ENCODE measurements around the gene IER5L. TPM values are rescaled to one million over a fixed set of nuclear protein-coding genes. Genes with fewer than 3 reads are reported as not detected.

IER5L gene
- total RNA-seq, 1 donor from 2014 or later: 36.0 TPM

DNA sequence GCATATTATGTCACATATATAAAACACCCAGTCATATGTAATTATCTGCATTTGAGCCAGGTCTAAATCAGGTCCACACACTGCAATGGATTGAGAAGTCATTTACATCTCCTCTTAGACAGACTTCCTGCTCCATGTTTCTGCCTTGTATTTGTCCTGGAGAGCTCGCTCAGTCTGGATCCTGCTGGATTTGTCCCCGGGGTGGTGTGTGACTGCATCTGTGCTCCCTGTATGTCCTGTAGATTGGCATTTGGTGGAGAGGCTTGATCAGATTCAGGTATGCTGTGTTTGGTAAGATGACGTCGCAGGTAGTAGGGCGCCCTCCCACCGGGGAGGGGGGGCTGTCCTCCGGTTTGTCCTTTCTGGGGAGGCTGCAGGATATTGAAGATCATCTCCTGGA, 33.6 kb upstream of the IER5L start:
- no peaks in the 10 kb centered on the region for H3K36me3 Mint-ChIP-seq (ENCODE audit: unreplicated experiment)
- DNase-seq: peak; percentile 65
- no peak overlapping the region for H3K27ac Mint-ChIP-seq (ENCODE audit: unreplicated experiment)
- TF ChIP-seq, protein P1, sequence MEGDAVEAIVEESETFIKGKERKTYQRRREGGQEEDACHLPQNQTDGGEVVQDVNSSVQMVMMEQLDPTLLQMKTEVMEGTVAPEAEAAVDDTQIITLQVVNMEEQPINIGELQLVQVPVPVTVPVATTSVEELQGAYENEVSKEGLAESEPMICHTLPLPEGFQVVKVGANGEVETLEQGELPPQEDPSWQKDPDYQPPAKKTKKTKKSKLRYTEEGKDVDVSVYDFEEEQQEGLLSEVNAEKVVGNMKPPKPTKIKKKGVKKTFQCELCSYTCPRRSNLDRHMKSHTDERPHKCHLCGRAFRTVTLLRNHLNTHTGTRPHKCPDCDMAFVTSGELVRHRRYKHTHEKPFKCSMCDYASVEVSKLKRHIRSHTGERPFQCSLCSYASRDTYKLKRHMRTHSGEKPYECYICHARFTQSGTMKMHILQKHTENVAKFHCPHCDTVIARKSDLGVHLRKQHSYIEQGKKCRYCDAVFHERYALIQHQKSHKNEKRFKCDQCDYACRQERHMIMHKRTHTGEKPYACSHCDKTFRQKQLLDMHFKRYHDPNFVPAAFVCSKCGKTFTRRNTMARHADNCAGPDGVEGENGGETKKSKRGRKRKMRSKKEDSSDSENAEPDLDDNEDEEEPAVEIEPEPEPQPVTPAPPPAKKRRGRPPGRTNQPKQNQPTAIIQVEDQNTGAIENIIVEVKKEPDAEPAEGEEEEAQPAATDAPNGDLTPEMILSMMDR (IDR thresholded peaks at IDR 0.05; ENCODE audit: partially characterized antibody, unreplicated experiment): no peak
- peaks cover 6% of the 10 kb centered on the region for H3K4me1 Mint-ChIP-seq (ENCODE audit: low read depth, unreplicated experiment)
- H3K9me3 Mint-ChIP-seq (ENCODE audit: unreplicated experiment): peaks cover 2% of the 10 kb centered on the region
- no peak overlapping the region for H3K4me3 Mint-ChIP-seq (ENCODE audit: unreplicated experiment)
- peaks cover 2% of the 10 kb centered on the region for H3K27me3 Mint-ChIP-seq (ENCODE audit: unreplicated experiment)

DNA sequence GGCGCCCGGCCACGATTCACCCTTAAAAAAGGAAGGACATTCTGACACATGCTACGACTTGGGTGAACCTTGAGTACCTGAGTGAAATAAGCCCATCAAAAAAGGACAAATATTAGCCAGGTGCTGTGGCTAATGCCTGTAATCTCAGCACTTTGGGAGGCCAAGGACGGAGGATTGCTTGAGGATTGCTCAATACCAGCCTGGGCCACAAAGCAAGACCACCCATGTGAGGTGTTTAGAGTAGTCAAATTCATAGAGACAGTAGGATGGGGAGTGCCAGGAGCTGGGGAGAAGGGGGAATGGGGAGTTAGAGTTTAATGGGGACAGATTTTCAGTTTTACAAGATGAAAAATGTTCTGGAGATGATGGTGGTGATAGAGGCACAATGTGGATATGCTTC, 32.1 kb upstream of the IER5L start:
- Mint-ChIP-seq H3K27me3 (ENCODE audit: unreplicated experiment) (no peaks in the 10 kb centered on the region), H3K4me1 (ENCODE audit: low read depth, unreplicated experiment) (peaks cover 6% of the 10 kb centered on the region), H3K4me3 (ENCODE audit: unreplicated experiment) (no peak overlapping the region), H3K36me3 (ENCODE audit: unreplicated experiment) (no peaks in the 10 kb centered on the region), H3K27ac (ENCODE audit: unreplicated experiment) (no peak overlapping the region), H3K9me3 (ENCODE audit: unreplicated experiment) (no peaks in the 10 kb centered on the region)
- DNase-seq: no peak
- TF ChIP-seq, protein P1 (IDR thresholded peaks at IDR 0.05; ENCODE audit: partially characterized antibody, unreplicated experiment): no peak

DNA sequence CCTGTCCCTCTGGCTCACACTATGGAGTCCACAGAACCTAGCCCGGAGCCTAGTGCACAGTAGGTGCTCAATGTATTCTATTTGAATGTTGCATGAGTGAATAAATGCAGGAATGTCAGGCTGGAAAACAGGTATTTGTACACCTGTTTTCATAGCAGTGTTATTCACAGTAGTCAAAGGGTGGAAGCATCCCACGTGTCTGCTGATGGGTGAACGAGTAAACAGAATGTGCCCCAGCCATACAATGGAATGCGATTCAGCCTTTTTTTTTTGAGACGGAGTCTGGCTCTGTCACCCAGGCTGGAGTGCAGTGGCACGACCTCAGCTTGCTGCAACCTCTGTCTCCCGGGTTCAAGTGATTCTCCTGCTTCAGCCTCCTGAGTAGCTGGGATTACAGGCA, 31.5 kb upstream of the IER5L start:
- H3K9me3 Mint-ChIP-seq (ENCODE audit: unreplicated experiment): no peaks in the 10 kb centered on the region
- no peaks in the 10 kb centered on the region for H3K36me3 Mint-ChIP-seq (ENCODE audit: unreplicated experiment)
- TF ChIP-seq, protein P1 (IDR thresholded peaks at IDR 0.05; ENCODE audit: partially characterized antibody, unreplicated experiment): no peak
- no peaks in the 10 kb centered on the region for H3K27me3 Mint-ChIP-seq (ENCODE audit: unreplicated experiment)
- H3K4me3 Mint-ChIP-seq (ENCODE audit: unreplicated experiment): no peak overlapping the region
- H3K27ac Mint-ChIP-seq (ENCODE audit: unreplicated experiment): no peak overlapping the region
- peaks cover 6% of the 10 kb centered on the region for H3K4me1 Mint-ChIP-seq (ENCODE audit: low read depth, unreplicated experiment)
- DNase-seq: no peak

DNA sequence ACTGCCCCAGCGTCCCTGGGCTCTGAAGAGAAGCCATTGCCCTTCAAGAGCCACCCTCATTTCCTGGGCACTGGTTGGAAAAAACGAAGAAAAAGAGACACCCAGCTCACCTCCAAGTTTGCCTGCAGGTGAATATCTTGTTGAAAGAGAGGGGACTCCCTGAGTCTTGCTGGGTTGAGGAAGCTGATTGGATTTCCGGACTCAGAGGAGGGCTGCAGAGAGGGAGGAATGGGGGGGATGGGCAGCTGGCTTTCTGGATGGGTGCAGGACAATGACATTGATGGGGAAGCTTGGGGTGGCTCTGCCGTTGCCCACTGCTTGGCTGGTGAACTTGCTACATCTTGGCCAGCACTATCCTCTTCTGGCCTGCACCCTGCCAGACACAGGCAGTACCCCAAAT, 31.0 kb upstream of the IER5L start:
- Mint-ChIP-seq H3K4me1 (ENCODE audit: low read depth, unreplicated experiment) (peaks cover 6% of the 10 kb centered on the region), H3K36me3 (ENCODE audit: unreplicated experiment) (no peaks in the 10 kb centered on the region), H3K27ac (ENCODE audit: unreplicated experiment) (no peak overlapping the region), H3K4me3 (ENCODE audit: unreplicated experiment) (no peak overlapping the region), H3K27me3 (ENCODE audit: unreplicated experiment) (no peaks in the 10 kb centered on the region), H3K9me3 (ENCODE audit: unreplicated experiment) (no peaks in the 10 kb centered on the region)
- TF ChIP-seq, protein P1 (IDR thresholded peaks at IDR 0.05; ENCODE audit: partially characterized antibody, unreplicated experiment): no peak
- DNase-seq: no peak

DNA sequence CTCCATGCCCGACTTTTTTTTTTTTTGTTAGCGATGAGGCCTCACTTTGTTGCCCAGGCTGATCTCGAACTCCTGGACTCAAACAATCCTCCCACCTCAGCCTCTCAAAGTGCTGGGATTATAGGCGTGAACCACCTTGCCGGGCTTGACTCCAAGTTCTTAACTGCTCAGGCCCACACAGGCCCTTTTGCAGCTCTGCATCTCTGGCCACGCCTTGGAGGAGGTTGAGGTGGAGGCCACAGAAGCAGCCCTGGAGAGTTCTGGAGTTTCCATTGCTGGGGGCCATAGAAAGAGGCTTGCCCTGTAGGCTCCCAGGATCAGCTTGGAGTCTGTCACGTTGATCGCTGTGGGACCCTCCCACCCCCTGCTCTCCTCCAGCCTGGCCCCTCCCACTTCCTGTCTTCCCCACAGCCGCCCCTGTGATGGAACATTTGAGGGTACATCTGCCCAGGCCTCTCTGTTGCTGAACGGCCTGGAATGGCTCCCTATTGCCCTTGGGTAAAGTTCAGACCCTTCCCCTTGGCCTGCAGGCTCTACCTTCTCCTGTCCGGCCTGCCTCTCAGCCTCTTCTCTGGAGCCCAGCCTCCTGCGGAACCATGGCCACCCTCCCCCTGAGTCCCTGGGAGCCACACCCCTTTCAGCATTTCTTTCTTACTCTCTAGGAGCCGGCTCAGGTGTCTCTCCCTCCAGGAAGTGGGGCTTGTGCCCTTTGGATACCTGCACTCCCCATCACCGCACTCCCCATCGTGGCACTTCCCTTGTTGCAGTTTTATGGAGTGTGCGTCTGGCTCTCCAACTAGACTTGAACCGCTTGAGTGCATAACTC, 30.4 kb upstream of the IER5L start:
- Mint-ChIP-seq H3K36me3 (ENCODE audit: unreplicated experiment) (no peaks in the 10 kb centered on the region), H3K4me1 (ENCODE audit: low read depth, unreplicated experiment) (peaks cover 6% of the 10 kb centered on the region), H3K27ac (ENCODE audit: unreplicated experiment) (no peak overlapping the region), H3K27me3 (ENCODE audit: unreplicated experiment) (no peaks in the 10 kb centered on the region), H3K9me3 (ENCODE audit: unreplicated experiment) (no peaks in the 10 kb centered on the region), H3K4me3 (ENCODE audit: unreplicated experiment) (no peak overlapping the region)
- no peak for DNase-seq
- TF ChIP-seq, protein P1 (IDR thresholded peaks at IDR 0.05; ENCODE audit: partially characterized antibody, unreplicated experiment): no peak
